Effector memory CD4-positive, alpha-beta T cell (primary cell): ENCODE measurements around the gene ZNF699.

Source experiments
- DNase-seq, 3 donors: peaks; one replicate each; pipeline ENCODE4 v3.0.0-alpha.2; 2020
- H3K27ac ChIP-seq: 2 replicates; pipeline ENCODE4 v1.7.0; 2013; ENCODE audit warnings: mild to moderate bottlenecking, low read length, moderate library complexity; ENCODE audit not compliant: insufficient read depth, poor library complexity, severe bottlenecking
- H3K27me3 ChIP-seq: replicated peaks from 2 replicates; pipeline ENCODE4 v1.7.0; 2013; ENCODE audit warnings: mild to moderate bottlenecking, low read length; ENCODE audit not compliant: insufficient read depth, control insufficient read depth, poor library complexity, severe bottlenecking
- H3K36me3 ChIP-seq: 2 replicates; pipeline ENCODE4 v1.7.0; 2013; ENCODE audit warnings: mild to moderate bottlenecking, low read length, moderate library complexity; ENCODE audit not compliant: control insufficient read depth, insufficient read depth
- H3K4me1 ChIP-seq: 2 replicates; pipeline ENCODE4 v1.7.0; 2013; ENCODE audit warnings: low read length, mild to moderate bottlenecking; ENCODE audit not compliant: control insufficient read depth, insufficient read depth, poor library complexity, severe bottlenecking
- H3K4me3 ChIP-seq: 2 replicates; pipeline ENCODE4 v1.7.0; 2013; ENCODE audit warnings: low read length, low read depth, mild to moderate bottlenecking; ENCODE audit not compliant: insufficient read depth, poor library complexity, severe bottlenecking
- H3K9me3 ChIP-seq: 2 replicates; pipeline ENCODE4 v1.7.0; 2013; ENCODE audit warnings: mild to moderate bottlenecking, low read length, moderate library complexity; ENCODE audit not compliant: control insufficient read depth
- total RNA-seq, 3 donors: gene quantifications; one replicate each; lab custom pipeline; 2026; lab: John Stamatoyannopoulos, UW

The ZNF699 gene
- total RNA-seq: 18.2 to 21.9 (median 21.1) reads per million in 3 donors

- Histone ChIP-seq H3K27me3 (no peaks in the 10 kb centered on the region), H3K4me1 (peaks cover 6% of the 10 kb centered on the region), H3K4me3 (peak within 1 kb of the TSS; percentile 100), H3K27ac (peak within 1 kb of the TSS; percentile 94), H3K36me3 (peaks cover 11% of the 10 kb centered on the region), H3K9me3 (no peaks in the 10 kb centered on the region)
- DNase-seq: peak; percentile 95 to 98 (median 98)
Observed at GRCh38 chr19:9309139-9309973, at the start of gene ZNF699. ZNF699 (minus strand) TSS chr19:9309838; CDS start chr19:9305119, 4,719 bp downstream.

- peaks cover 16% of the 10 kb centered on the region for H3K9me3 ChIP-seq
- DNase-seq: no peak
Observed at GRCh38 chr19:9354651-9355050, 45.0 kb upstream of the ZNF699 start.

GRCh38 chr19:9353011-9353410 is 43.4 kb upstream of the ZNF699 start:
- Histone ChIP-seq H3K9me3 (peaks cover 20% of the 10 kb centered on the region), H3K36me3 (no peaks in the 10 kb centered on the region), H3K27me3 (no peaks in the 10 kb centered on the region), H3K4me1 (no peaks in the 10 kb centered on the region), H3K4me3 (no peak overlapping the region), H3K27ac (no peak overlapping the region)
- no peak for DNase-seq

More at GRCh38 chr19:9354651-9355050, 45.0 kb upstream of the ZNF699 start:
- Histone ChIP-seq H3K27ac (no peak overlapping the region), H3K36me3 (no peaks in the 10 kb centered on the region), H3K4me3 (no peak overlapping the region), H3K27me3 (no peaks in the 10 kb centered on the region), H3K4me1 (no peaks in the 10 kb centered on the region)

GRCh38 chr19:9352505-9352904 is 42.9 kb upstream of the ZNF699 start:
- no peak overlapping the region for H3K4me3 ChIP-seq
- H3K4me1 ChIP-seq: no peaks in the 10 kb centered on the region
- no peak for DNase-seq
- H3K36me3 ChIP-seq: no peaks in the 10 kb centered on the region
- no peaks in the 10 kb centered on the region for H3K27me3 ChIP-seq
- peaks cover 18% of the 10 kb centered on the region for H3K9me3 ChIP-seq
- no peak overlapping the region for H3K27ac ChIP-seq

GRCh38 chr19:9348671-9349070 is 39.0 kb upstream of the ZNF699 start:
- DNase-seq: no peak
- Histone ChIP-seq H3K27me3 (no peaks in the 10 kb centered on the region), H3K4me1 (no peaks in the 10 kb centered on the region), H3K9me3 (peaks cover 46% of the 10 kb centered on the region), H3K4me3 (no peak overlapping the region), H3K36me3 (peaks cover 3% of the 10 kb centered on the region), H3K27ac (no peak overlapping the region)

- no peak for DNase-seq
- Histone ChIP-seq H3K36me3 (peaks cover 3% of the 10 kb centered on the region), H3K4me3 (no peak overlapping the region), H3K4me1 (no peaks in the 10 kb centered on the region), H3K27me3 (no peaks in the 10 kb centered on the region), H3K9me3 (peaks cover 48% of the 10 kb centered on the region), H3K27ac (no peak overlapping the region)
Observed at GRCh38 chr19:9348253-9348652, 38.6 kb upstream of the ZNF699 start.

GRCh38 chr19:9345005-9345404 is 35.4 kb upstream of the ZNF699 start:
- Histone ChIP-seq H3K9me3 (peaks cover 70% of the 10 kb centered on the region), H3K4me1 (no peaks in the 10 kb centered on the region), H3K27me3 (no peaks in the 10 kb centered on the region), H3K36me3 (peaks cover 29% of the 10 kb centered on the region), H3K4me3 (no peak overlapping the region), H3K27ac (no peak overlapping the region)
- no peak for DNase-seq

GRCh38 chr19:9342610-9343304 is 33.1 kb upstream of the ZNF699 start:
- Histone ChIP-seq H3K27ac (no peak overlapping the region), H3K4me3 (no peak overlapping the region), H3K4me1 (no peaks in the 10 kb centered on the region), H3K36me3 (peaks cover 48% of the 10 kb centered on the region), H3K9me3 (peaks cover 79% of the 10 kb centered on the region), H3K27me3 (no peaks in the 10 kb centered on the region)
- no peak for DNase-seq

- peaks cover 26% of the 10 kb centered on the region for H3K36me3 ChIP-seq
- no peak for DNase-seq
- no peaks in the 10 kb centered on the region for H3K27me3 ChIP-seq
Observed at GRCh38 chr19:9329999-9330398, 20.4 kb upstream of the ZNF699 start.

GRCh38 chr19:9324584-9324962 is 14.9 kb upstream of the ZNF699 start:
- Histone ChIP-seq H3K4me1 (no peaks in the 10 kb centered on the region), H3K27ac (peak overlapping the region; percentile 69), H3K27me3 (no peaks in the 10 kb centered on the region), H3K9me3 (no peaks in the 10 kb centered on the region), H3K4me3 (peak overlapping the region; percentile 67), H3K36me3 (no peaks in the 10 kb centered on the region)
- no peak for DNase-seq

More at GRCh38 chr19:9329999-9330398, 20.4 kb upstream of the ZNF699 start:
- Histone ChIP-seq H3K4me3 (no peak overlapping the region), H3K27ac (no peak overlapping the region), H3K4me1 (no peaks in the 10 kb centered on the region), H3K9me3 (peaks cover 22% of the 10 kb centered on the region)
